A549 (cell line): ENCODE data around the gene TTC34. TPM values are rescaled to one million over a fixed set of nuclear protein-coding genes. Genes with fewer than 3 reads are reported as not detected.

Source experiments
- ATAC-seq, 2 experiments: fragments of 200-7000 bp in 1 of 2; fragments of >200 bp in 1 of 2; cut with Nextera tagmentation in 1 of 2; cut with Tn5 transposase in 1 of 2; 3 replicates each; pipeline versions ENCODE4 v1.8.0 to v1.9.1; 2018 to 2020; ENCODE audit warnings: mild to moderate bottlenecking in 1 of 2, moderate library complexity in 1 of 2
- CTCF ChIA-PET: fragments of 300-600 bp; sonication (Branson Sonifier 250); formaldehyde crosslinking; extraction: SDS; loops from one replicate; lab custom pipeline; 2021; ENCODE audit warnings: antibody characterized with exemption, inconsistent platforms; lab: Yijun Ruan, JAX
- POLR2A ChIA-PET: fragments of 350-600 bp; formaldehyde crosslinking; extraction: SDS; loops from one replicate; lab custom pipeline; 2021; ENCODE audit warnings: antibody characterized with exemption, inconsistent platforms; lab: Yijun Ruan, JAX
- DNase-seq, 2 experiments: peaks; one replicate each; pipeline versions ENCODE4 v3.0.0 to v3.0.0-alpha.2; 2011 to 2016; ENCODE audit warnings: low read depth in 1 of 2, low spot score in 1 of 2
- FAIRE-seq: peaks from 2 replicates; lab custom pipeline; 2011; peaks lifted over from hg19 to GRCh38; lab: Jason Lieb, UNC
- H3K27ac ChIP-seq, 2 experiments: fragments of >200 bp; sonication (Bioruptor Twin); formaldehyde crosslinking; 3 replicates each; pipeline ENCODE4 v1.5.1; 2016 to 2017
- H3K4me1 ChIP-seq: fragments of >200 bp; sonication (Bioruptor Twin); formaldehyde crosslinking; 3 replicates; pipeline ENCODE4 v1.6.1; 2016
- H3K4me2 ChIP-seq: fragments of >200 bp; sonication (Bioruptor Twin); formaldehyde crosslinking; 3 replicates; pipeline ENCODE4 v1.6.1; 2016
- H3K4me3 ChIP-seq: fragments of >200 bp; sonication (Bioruptor Twin); formaldehyde crosslinking; 3 replicates; pipeline ENCODE4 v1.5.1; 2016
- H3K9me3 ChIP-seq: fragments of >200 bp; sonication (Bioruptor Twin); formaldehyde crosslinking; 3 replicates; pipeline ENCODE4 v1.6.1; 2016
- BCL3 ChIP-seq: fragments of >200 bp; sonication (Bioruptor Twin); formaldehyde crosslinking; IDR thresholded peaks from 3 replicates; pipeline ENCODE4 v1.6.1; 2016
- CBX8 ChIP-seq: fragments of 200-600 bp; sonication (generic); IDR thresholded peaks from 2 replicates; pipeline ENCODE4 v1.6.1; 2016
- EHMT2 ChIP-seq: fragments of 200-600 bp; sonication (generic); IDR thresholded peaks from 2 replicates; pipeline ENCODE4 v1.6.1; 2016; ENCODE audit warnings: antibody characterized with exemption, low read depth, mild to moderate bottlenecking, moderate library complexity
- FOSB ChIP-seq: fragments of 250-450 bp; sonication (Bioruptor Pico); IDR thresholded peaks from 2 replicates; pipeline ENCODE4 v1.5.0; 2020; ENCODE audit warnings: mild to moderate bottlenecking, moderate library complexity
- FOSL2 ChIP-seq, 2 experiments: fragments of 450-650 bp in 1 of 2; fragments of >200 bp in 1 of 2; sonication (Bioruptor Twin) in 1 of 2; formaldehyde crosslinking; IDR thresholded peaks; 2 replicates each; pipeline versions ENCODE4 v1.5.0 to v1.6.1; 2016 to 2020; ENCODE audit warnings: mild to moderate bottlenecking in 1 of 2, moderate library complexity in 1 of 2
- HEYL ChIP-seq: fragments of 250-450 bp; sonication (Bioruptor Pico); IDR thresholded peaks from 2 replicates; pipeline ENCODE4 v1.8.0; 2021; ENCODE audit warnings: mild to moderate bottlenecking, moderate library complexity
- HOXA7 ChIP-seq: fragments of 250-450 bp; sonication (Bioruptor Pico); IDR thresholded peaks from 2 replicates; pipeline ENCODE4 v1.5.0; 2020; ENCODE audit warnings: mild to moderate bottlenecking, moderate library complexity
- HOXB13 ChIP-seq: fragments of 250-450 bp; sonication (Bioruptor Pico); IDR thresholded peaks from 2 replicates; pipeline ENCODE4 v1.5.0; 2020; ENCODE audit warnings: low read depth, mild to moderate bottlenecking, moderate library complexity
- MAFK ChIP-seq: fragments of 450-650 bp; IDR thresholded peaks from 2 replicates; pipeline ENCODE4 v1.6.1; 2014; ENCODE audit not compliant: partially characterized antibody
- NR3C1 ChIP-seq: fragments of >200 bp; sonication (Bioruptor Twin); formaldehyde crosslinking; IDR thresholded peaks from 3 replicates; pipeline ENCODE4 v1.6.1; 2017
- PBX3 ChIP-seq: IDR thresholded peaks from 2 replicates; pipeline ENCODE4 v1.6.1; 2012
- POLR2A ChIP-seq: IDR thresholded peaks from 2 replicates; pipeline ENCODE4 v1.6.1; 2012; ENCODE audit warnings: mild to moderate bottlenecking, low read length
- RAD21 ChIP-seq, 2 experiments: fragments of >200 bp in 1 of 2; sonication (Bioruptor Twin) in 1 of 2; formaldehyde crosslinking in 1 of 2; IDR thresholded peaks in 1 of 2; conservative IDR thresholded peaks in 1 of 2; 2 replicates in 1 of 2; 3 replicates in 1 of 2; pipeline ENCODE4 v1.6.1; 2012 to 2018; ENCODE audit warnings: inconsistent platforms in 1 of 2
- RCOR1 ChIP-seq: fragments of 150-350 bp; IDR thresholded peaks from 2 replicates; pipeline ENCODE4 v1.6.1; 2014; ENCODE audit warnings: antibody characterized with exemption, low read length, low read depth
- REST ChIP-seq: fragments of 200-600 bp; sonication (generic); IDR thresholded peaks from 2 replicates; pipeline ENCODE4 v1.6.1; 2016; ENCODE audit warnings: antibody characterized with exemption, mild to moderate bottlenecking, moderate library complexity
- RNF2 ChIP-seq: fragments of 200-600 bp; sonication (generic); IDR thresholded peaks from 2 replicates; pipeline ENCODE4 v1.6.1; 2016; ENCODE audit warnings: low read depth, mild to moderate bottlenecking, antibody characterized with exemption, moderate library complexity, borderline replicate concordance
- SMC3 ChIP-seq: fragments of >200 bp; sonication (Bioruptor Twin); formaldehyde crosslinking; IDR thresholded peaks from 3 replicates; pipeline ENCODE4 v1.6.1; 2018; ENCODE audit warnings: inconsistent platforms
- SREBF2 ChIP-seq: fragments of 450-650 bp; IDR thresholded peaks from 2 replicates; pipeline ENCODE4 v1.6.1; 2014; ENCODE audit warnings: mild to moderate bottlenecking, moderate library complexity
- WGBS: methylation state at CpG from one replicate; pipeline ENCODE4 v1.1.6; 2017; ENCODE audit errors: missing lambda C conversion rate; 5-methylcytosine and 5-hydroxymethylcytosine counted together
- polyA plus RNA-seq, 4 experiments: library from polyadenylated mRNA; depleted of rRNA in 3 of 4; stranded (reverse); fragments of >200 nt; fragmentation: RNase III in 1 of 4; extraction: RNeasy Plus Mini Kit Qiagen cat#74134 plus additional on column Dnase treatment in 1 of 4; gene quantifications; 2 replicates in 3 of 4; 3 replicates in 1 of 4; pipeline ENCODE4 v1.2.3, GENCODE V29; 2011 to 2017

The TTC34 gene
- polyA plus RNA-seq, 2 of the 4 experiments (the other 2 are of a cell fraction): 0.04 to 0.05 TPM

GRCh38 chr1:2789986-2790581 is 11.4 kb downstream of the TTC34 start:
- ChIA-PET POLR2A (no interaction called here), CTCF (interaction anchor here (0.5 kb wide), 1 partner anchor 564 kb away, joined by 3 read pairs; no protein-coding TSS in a partner anchor)
- H3K4me1 ChIP-seq: no peaks in the 10 kb centered on the region
- H3K4me2 ChIP-seq: no peak overlapping the region
- peaks cover 5% of the 10 kb centered on the region; the same call in 2 of the 3 replicates for H3K9me3 ChIP-seq
- 85% methylated on average over 8 of the region's 58 CpGs for WGBS
- no peak overlapping the region for H3K4me3 ChIP-seq
- no peak for FAIRE-seq
- TF ChIP-seq CBX8 (no peak), HOXB13 (CRISPR knock-in tag) (no peak), RAD21 (conservative IDR thresholded peaks at IDR 0.05 in 1 of 2, IDR thresholded peaks at IDR 0.05 in 1 of 2) (no peak), RNF2 (no peak), FOSB (no peak), POLR2A (no peak), MAFK (no peak), HEYL (CRISPR knock-in tag) (no peak), RCOR1 (no peak), SREBF2 (no peak), BCL3 (no peak), EHMT2 (no peak)
- no peak for ATAC-seq
- no peak overlapping the region for H3K27ac ChIP-seq
- no peak for DNase-seq

- ATAC-seq: no peak
- Histone ChIP-seq H3K4me3 (no peak overlapping the region), H3K4me1 (no peaks in the 10 kb centered on the region), H3K27ac (no peak overlapping the region), H3K9me3 (peaks cover 5% of the 10 kb centered on the region; the same call in 2 of the 3 replicates), H3K4me2 (no peak overlapping the region)
- FAIRE-seq: no peak
- CTCF ChIA-PET: no interaction called here
- 75% methylated on average over 45 of the region's 79 CpGs for WGBS
- DNase-seq: no peak
- TF ChIP-seq HOXA7 (CRISPR knock-in tag) (no peak), SMC3 (no peak), REST (no peak), PBX3 (no peak), NR3C1 (no peak), FOSL2 (IDR thresholded peaks at IDR 0.05) (no peak), FOSL2 (CRISPR knock-in tag; IDR thresholded peaks at IDR 0.05) (no peak)
- POLR2A ChIA-PET: no interaction called here
Measured at GRCh38 chr1:2789164-2789985, 12.1 kb downstream of the TTC34 start.
